ENCODE results near the gene F9.

GRCh38 chrX:139530550-139530949, at the start of gene F9:
- TF ChIP-seq EZH2 (IDR thresholded peaks at IDR 0.05) (no peak), POLR2A (IDR thresholded peaks at IDR 0.05; ENCODE audit: borderline replicate concordance, extremely low read depth, insufficient read depth, insufficient read length) (no peak), TCF7L2 (IDR thresholded peaks at IDR 0.05; ENCODE audit: borderline replicate concordance, extremely low read depth, insufficient read depth, insufficient read length) (no peak), JUND (IDR thresholded peaks at IDR 0.05) (no peak), YY1 (IDR thresholded peaks at IDR 0.05; ENCODE audit: extremely low read depth, insufficient replicate concordance, low read depth, low read length) (no peak), ZFX (IDR thresholded peaks at IDR 0.05) (no peak), RAD21 (IDR thresholded peaks at IDR 0.05; ENCODE audit: low read depth) (no peak), EZH2phosphoT487 (IDR thresholded peaks at IDR 0.05; ENCODE audit: borderline replicate concordance) (no peak), MAX (IDR thresholded peaks at IDR 0.05) (no peak), REST (IDR thresholded peaks at IDR 0.05; ENCODE audit: low read depth) (no peak), POLR2AphosphoS5 (IDR thresholded peaks at IDR 0.05; ENCODE audit: low read depth, low read length) (no peak), ELF1 (IDR thresholded peaks at IDR 0.05; ENCODE audit: borderline replicate concordance, low read depth) (no peak)
- TF ChIP-seq, protein P1, sequence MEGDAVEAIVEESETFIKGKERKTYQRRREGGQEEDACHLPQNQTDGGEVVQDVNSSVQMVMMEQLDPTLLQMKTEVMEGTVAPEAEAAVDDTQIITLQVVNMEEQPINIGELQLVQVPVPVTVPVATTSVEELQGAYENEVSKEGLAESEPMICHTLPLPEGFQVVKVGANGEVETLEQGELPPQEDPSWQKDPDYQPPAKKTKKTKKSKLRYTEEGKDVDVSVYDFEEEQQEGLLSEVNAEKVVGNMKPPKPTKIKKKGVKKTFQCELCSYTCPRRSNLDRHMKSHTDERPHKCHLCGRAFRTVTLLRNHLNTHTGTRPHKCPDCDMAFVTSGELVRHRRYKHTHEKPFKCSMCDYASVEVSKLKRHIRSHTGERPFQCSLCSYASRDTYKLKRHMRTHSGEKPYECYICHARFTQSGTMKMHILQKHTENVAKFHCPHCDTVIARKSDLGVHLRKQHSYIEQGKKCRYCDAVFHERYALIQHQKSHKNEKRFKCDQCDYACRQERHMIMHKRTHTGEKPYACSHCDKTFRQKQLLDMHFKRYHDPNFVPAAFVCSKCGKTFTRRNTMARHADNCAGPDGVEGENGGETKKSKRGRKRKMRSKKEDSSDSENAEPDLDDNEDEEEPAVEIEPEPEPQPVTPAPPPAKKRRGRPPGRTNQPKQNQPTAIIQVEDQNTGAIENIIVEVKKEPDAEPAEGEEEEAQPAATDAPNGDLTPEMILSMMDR (IDR thresholded peaks at IDR 0.05 in 2 of 3, conservative IDR thresholded peaks at IDR 0.05 in 1 of 3; ENCODE audit: borderline replicate concordance in 1 of 3, insufficient read depth in 1 of 3, low read depth in 2 of 3, low read length in 2 of 3), result no peak
- TF ChIP-seq, protein P2, sequence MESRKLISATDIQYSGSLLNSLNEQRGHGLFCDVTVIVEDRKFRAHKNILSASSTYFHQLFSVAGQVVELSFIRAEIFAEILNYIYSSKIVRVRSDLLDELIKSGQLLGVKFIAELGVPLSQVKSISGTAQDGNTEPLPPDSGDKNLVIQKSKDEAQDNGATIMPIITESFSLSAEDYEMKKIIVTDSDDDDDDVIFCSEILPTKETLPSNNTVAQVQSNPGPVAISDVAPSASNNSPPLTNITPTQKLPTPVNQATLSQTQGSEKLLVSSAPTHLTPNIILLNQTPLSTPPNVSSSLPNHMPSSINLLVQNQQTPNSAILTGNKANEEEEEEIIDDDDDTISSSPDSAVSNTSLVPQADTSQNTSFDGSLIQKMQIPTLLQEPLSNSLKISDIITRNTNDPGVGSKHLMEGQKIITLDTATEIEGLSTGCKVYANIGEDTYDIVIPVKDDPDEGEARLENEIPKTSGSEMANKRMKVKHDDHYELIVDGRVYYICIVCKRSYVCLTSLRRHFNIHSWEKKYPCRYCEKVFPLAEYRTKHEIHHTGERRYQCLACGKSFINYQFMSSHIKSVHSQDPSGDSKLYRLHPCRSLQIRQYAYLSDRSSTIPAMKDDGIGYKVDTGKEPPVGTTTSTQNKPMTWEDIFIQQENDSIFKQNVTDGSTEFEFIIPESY (IDR thresholded peaks at IDR 0.05; ENCODE audit: extremely low read depth, insufficient replicate concordance, low read length), result no peak
